Urinary bladder (tissue), 4 donors: ENCODE results near the gene CITED1. TPM values are rescaled to one million over a fixed set of nuclear protein-coding genes. Genes with fewer than 3 reads are reported as not detected.
A peak's percentile ranks its signal among the peaks of the same experiment; 100 is the strongest.

Experiments used
- DNase-seq: peaks from one replicate; pipeline ENCODE4 v3.0.0-alpha.2; 2015; ENCODE audit errors: extremely low spot score
- H3K27ac ChIP-seq: one replicate; pipeline ENCODE4 v1.5.1; 2013; ENCODE audit warnings: low read depth, mild to moderate bottlenecking, moderate library complexity
- H3K36me3 ChIP-seq: one replicate; pipeline ENCODE4 v1.6.1; 2013; ENCODE audit warnings: mild to moderate bottlenecking, moderate library complexity; ENCODE audit not compliant: insufficient read depth
- H3K4me1 ChIP-seq: one replicate; pipeline ENCODE4 v1.6.1; 2013; ENCODE audit warnings: mild to moderate bottlenecking, moderate library complexity; ENCODE audit not compliant: insufficient read depth
- H3K4me3 ChIP-seq: one replicate; pipeline ENCODE4 v1.5.1; 2013; ENCODE audit warnings: low read depth, low read length
- WGBS: extraction: QIAGEN DNeasy Blood & Tissue Kit; methylation state at CpG from one replicate; pipeline ENCODE4 v1.1.7; 2013; 5-methylcytosine and 5-hydroxymethylcytosine counted together
- polyA plus RNA-seq: library from polyadenylated mRNA; stranded (reverse); fragments of 200-250 nt; gene quantifications from one replicate; pipeline ENCODE4 v1.2.3, GENCODE V29; 2013
- total RNA-seq: library from RNA; depleted of rRNA; stranded (reverse); fragments of >200 nt; gene quantifications from one replicate; pipeline ENCODE4 v1.2.3, GENCODE V29; 2014
- donor health status: healthy with polysubstance abuse.
- donor health status: healthy.

The CITED1 gene
- total and polyA plus RNA-seq, 2 donors = 0.56 to 1.6 TPM

DNA sequence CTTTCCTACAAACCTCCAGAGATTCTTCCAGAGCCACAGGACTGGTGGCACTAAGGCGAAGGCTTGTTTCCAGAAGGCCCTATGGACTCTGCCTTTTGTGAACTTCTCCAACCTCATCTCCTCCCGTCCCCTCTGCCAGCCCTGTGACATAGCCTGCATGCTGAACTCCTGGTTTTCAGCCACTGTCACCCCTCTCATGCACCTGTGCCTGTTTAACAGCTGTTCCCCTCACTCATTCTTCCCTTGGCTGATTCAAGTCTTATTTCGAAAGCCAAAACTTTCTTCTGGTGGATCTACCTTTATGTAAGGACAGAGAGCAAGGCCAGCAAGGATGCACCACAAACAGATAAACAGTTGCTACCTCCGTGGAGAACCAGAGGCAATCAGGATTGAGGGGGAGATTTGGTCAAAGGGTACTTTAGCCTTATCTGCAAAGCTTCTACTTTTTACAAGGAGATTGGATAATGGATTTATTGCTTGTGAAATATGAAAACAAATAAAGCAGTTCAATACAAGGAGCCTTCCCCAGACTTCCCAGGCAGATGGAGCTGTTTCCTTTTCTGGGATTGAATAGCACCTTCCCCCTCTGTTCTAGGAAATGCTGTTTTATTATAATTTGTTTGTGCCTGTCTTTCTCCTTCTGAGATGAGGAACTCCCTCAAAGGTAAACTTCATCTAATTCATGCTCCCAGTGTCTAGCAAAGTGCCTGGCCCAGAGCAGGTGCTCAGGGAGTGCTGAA is 5.7 kb downstream of the CITED1 start:
- Histone ChIP-seq H3K4me1 (no peaks in the 10 kb centered on the region), H3K36me3 (no peaks in the 10 kb centered on the region), H3K27ac (no peak overlapping the region), H3K4me3 (no peak overlapping the region)
- DNase-seq = no peak
- WGBS = 82% methylated on average over 4 of the region's 4 CpGs

DNA sequence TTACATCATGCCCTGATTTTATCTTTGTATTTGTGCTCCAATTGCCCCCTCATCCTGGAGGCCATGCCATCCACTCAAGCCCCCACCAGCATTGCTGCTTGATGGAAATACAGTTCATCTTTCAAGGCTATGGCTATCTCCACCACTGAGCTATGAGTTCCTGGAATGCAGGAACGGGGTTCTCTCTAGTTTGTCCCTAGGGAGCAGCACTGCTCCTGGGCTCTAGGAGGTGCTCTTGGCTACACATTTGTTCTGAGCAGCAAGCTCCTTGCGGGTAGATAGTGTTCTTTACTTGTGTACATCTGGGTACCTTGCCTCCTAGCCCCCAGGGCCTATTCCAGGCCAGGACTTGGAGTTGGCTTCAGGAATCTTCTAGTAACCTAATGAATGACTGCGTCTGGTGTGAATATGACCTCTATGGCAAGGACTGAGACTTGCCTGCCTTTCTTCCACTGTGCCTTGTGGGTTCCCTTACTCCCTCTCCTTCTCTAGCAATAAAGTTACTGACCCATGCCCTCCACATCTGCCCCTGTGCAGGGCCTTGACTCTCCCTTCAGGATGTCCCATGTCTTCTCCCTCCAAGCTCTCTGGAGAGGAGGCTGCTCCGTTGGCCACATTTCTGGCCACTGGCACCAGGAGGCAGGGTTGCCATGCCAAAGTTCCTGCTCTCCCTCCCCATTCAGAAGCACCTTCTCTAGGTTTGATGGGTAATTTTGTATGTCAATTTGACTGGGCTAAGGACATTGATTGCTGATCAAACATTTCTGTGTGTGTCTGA is 7.6 kb downstream of the CITED1 start:
- WGBS = 44% methylated on average over 4 of the region's 4 CpGs

DNA sequence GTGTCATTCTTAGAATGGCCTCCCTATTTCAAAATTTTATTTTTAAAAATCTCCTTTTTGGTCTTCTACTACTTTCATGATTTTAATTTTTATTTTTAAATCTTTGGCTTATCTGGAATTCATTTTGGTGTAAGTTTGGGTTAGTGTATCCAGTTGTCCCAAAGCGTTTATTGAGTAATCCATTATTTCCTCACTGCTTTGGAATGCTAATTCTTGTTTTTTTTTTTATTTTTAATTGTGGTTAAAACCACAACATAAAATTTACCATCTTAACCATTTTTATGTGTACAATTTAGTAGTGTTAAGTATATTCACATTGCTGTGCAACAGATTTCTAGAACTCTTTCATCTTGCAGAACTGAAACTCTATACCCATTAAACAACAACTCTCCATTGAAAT is 8.7 kb downstream of the CITED1 start:
- Histone ChIP-seq H3K4me1 (no peaks in the 10 kb centered on the region), H3K4me3 (no peak overlapping the region), H3K36me3 (no peaks in the 10 kb centered on the region), H3K27ac (no peak overlapping the region)
- no peak for DNase-seq
- WGBS = 72% methylated on average over 1 of the region's 1 CpG

More for the DNA sequence above, 7.6 kb downstream of the CITED1 start:
- no peak for DNase-seq
- Histone ChIP-seq H3K4me1 (no peaks in the 10 kb centered on the region), H3K4me3 (no peak overlapping the region), H3K27ac (no peak overlapping the region), H3K36me3 (no peaks in the 10 kb centered on the region)

DNA sequence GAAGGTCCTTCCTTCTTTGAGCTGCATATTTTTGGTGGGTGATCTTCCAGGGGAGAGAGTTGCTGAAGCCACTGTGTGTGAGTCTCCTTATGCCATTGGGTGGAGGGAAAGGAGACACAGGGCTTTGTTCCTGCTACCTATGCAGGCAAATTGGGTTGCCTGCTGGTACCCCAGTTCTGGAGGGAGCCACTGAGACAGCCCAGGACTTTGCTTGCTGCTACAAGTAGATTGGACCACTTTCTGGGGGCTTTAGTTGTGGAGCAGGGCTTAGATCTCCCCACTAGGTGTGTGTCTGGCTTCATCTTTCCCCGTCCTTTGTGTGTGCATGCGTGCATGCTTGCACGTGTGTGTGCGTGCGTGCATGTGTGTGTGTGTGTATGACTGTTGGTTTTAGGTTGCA is 10.0 kb downstream of the CITED1 start:
- H3K4me1 ChIP-seq = no peaks in the 10 kb centered on the region
- no peak for DNase-seq
- no peak overlapping the region for H3K27ac ChIP-seq
- H3K36me3 ChIP-seq = no peaks in the 10 kb centered on the region
- H3K4me3 ChIP-seq = no peak overlapping the region
- WGBS = 86% methylated on average over 5 of the region's 5 CpGs

DNA sequence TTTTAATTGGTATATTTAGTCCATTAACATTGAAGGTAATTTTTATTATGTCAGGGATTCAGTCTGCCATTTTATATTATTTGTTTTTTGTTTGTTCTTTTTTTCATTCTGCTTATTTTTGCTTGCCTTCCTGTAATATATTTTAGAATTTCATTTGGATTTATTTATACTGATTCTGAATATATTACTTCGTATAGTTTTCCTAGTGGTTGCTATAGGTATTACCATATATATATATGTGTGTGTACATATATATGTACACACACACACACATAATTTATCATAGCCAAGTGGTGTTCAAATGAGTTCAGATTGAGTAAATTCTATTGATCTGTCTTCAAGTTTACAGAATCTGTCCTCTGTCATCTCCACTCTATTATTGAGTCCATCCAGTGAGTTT is 11.2 kb downstream of the CITED1 start:
- 45% methylated on average over 1 of the region's 1 CpG for WGBS
- Histone ChIP-seq H3K4me1 (no peaks in the 10 kb centered on the region), H3K36me3 (no peaks in the 10 kb centered on the region), H3K27ac (no peak overlapping the region), H3K4me3 (no peak overlapping the region)
- DNase-seq = no peak

DNA sequence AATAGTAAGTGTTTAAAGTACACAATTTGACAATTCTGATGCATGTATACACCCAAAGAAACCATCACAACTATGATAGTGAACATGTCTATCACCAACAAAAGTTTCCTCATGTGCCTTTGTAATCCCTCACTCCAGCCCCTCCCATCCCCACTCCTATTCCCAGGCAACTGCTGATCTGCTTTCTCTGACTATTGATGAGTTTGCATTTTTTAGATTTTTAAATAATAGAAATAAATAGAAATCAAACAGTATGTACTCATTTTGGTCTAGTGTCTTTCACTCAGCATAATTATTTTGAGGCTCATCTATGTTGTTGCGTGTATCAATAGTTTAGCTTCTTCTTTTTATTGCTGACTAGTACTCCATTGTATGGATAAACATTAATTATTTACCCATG is 23.4 kb downstream of the CITED1 start:
- no peak for DNase-seq
- Histone ChIP-seq H3K36me3 (no peaks in the 10 kb centered on the region), H3K4me1 (no peaks in the 10 kb centered on the region), H3K27ac (no peak overlapping the region), H3K4me3 (no peak overlapping the region)
- WGBS = 93% methylated on average over 1 of the region's 1 CpG

DNA sequence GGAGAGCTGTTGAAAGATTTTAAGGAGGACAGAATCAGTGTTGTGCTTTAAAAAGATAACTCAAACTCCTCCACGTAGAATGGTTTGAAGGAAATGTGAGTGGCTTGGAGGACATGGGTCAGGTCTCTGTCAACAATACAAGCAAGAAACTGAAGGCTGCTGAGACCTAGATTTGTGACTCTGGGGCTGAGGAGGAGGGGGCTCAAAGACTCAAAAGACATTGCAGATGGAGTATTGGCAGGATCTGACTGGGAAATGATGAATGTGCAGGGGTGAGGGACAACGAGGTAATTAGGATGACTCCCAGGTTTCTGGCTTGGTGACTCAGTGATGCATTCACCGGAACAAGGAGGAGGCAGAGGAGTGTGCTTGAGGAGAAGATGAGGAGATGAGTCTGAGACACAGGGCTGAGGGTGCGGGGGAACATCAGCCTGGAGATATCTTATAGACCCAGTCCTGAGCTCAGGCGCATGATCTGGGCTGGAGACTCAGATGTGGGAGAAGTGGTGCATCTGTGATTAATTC is 25.3 kb downstream of the CITED1 start:
- 67% methylated on average over 5 of the region's 5 CpGs for WGBS
- Histone ChIP-seq H3K4me1 (no peaks in the 10 kb centered on the region), H3K36me3 (no peaks in the 10 kb centered on the region), H3K27ac (no peak overlapping the region), H3K4me3 (no peak overlapping the region)
- no peak for DNase-seq

DNA sequence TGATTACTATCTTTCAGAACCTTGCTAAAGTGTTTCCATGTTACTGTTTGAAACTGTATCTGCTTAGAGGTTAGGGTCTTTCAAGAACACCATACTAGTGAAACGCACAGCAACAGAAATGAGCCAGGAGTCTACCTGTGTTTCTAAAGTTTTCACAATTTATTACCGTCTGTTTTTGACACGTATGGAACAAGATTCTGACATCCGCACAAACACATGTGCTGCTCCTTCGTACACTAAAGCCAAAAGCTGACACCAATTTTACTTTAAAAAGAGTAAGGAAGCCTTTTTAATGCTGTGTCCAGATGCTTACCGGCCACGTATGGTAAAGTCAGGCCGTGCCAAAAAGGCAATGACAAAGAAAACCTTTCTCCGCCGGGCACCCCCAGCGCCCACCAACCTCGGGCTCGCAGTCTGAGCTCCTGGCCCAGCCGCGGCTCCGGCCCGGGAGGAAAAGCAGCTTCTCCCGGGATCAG is 29.2 kb downstream of the CITED1 start:
- 0% methylated on average over 18 of the region's 18 CpGs for WGBS
- Histone ChIP-seq H3K4me3 (peak overlapping the region; percentile 64), H3K36me3 (peaks cover 5% of the 10 kb centered on the region), H3K27ac (peak overlapping the region; percentile 83), H3K4me1 (no peaks in the 10 kb centered on the region)
- no peak for DNase-seq

DNA sequence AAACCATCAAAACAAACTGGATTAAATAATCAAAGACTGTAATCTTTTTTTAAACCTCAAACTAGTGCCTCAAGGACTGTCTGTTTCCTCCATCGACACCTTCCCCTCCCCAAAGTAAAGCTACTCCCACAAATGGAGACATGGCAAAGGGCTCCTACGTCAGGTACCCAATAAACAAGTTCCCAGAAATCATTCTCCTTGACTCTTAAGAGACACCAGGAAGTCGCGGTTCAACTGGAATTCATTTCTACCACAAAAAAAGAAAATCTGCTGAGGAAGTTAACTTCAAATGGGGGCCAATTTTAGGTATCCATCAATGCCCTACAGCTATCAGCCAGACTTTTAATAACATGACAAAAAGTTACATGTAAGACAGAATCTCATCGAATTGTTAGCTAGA is 31.2 kb downstream of the CITED1 start:
- no peak overlapping the region for H3K4me3 ChIP-seq
- WGBS = 76% methylated on average over 5 of the region's 5 CpGs
- peaks cover 5% of the 10 kb centered on the region for H3K36me3 ChIP-seq
- no peak for DNase-seq
- no peaks in the 10 kb centered on the region for H3K4me1 ChIP-seq
- H3K27ac ChIP-seq = no peak overlapping the region

DNA sequence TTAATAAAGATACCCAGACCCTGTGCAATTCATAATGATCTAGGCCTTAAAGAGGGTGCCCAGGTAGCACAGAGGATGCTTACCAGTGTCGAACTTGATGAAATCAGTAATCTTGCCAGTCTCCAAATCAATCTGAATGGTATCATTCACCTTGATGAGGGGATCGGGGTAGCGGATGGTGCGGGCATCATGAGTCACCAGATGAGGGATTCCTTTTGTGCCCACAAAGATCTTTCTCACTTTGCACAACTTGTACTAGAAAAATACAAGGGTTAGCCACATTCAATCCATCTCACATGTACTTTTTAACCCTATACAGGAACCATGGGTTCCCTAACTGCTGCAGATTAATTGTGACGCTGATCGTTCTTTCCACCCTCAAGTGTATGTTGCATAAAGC is 32.0 kb downstream of the CITED1 start:
- H3K36me3 ChIP-seq = peaks cover 5% of the 10 kb centered on the region
- WGBS = 83% methylated on average over 6 of the region's 6 CpGs

DNA sequence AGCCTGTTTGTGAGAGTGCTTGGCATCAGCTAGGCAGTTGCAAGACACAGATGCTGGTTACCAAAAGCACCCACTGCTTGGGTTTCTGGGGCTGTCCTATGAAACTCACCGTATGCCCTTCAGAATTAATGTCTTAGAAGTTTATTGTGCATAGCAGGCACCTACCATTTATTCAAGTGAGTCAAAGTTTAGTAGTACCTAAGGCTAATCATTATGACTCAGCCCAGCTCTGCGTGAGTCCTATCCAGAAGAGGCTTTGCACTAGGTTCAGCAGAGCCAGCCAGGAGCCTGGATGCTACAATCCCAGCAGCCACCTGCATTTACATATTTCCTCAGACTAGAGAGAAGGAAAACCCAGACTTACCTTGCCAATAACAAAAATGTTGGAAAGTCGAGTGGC is 32.8 kb downstream of the CITED1 start:
- WGBS = 67% methylated on average over 3 of the region's 3 CpGs
- Histone ChIP-seq H3K36me3 (peaks cover 7% of the 10 kb centered on the region), H3K4me3 (no peak overlapping the region), H3K4me1 (no peaks in the 10 kb centered on the region), H3K27ac (no peak overlapping the region)
- no peak for DNase-seq

More for the DNA sequence above, 32.0 kb downstream of the CITED1 start:
- Histone ChIP-seq H3K4me1 (no peaks in the 10 kb centered on the region), H3K27ac (no peak overlapping the region), H3K4me3 (no peak overlapping the region)
- no peak for DNase-seq

DNA sequence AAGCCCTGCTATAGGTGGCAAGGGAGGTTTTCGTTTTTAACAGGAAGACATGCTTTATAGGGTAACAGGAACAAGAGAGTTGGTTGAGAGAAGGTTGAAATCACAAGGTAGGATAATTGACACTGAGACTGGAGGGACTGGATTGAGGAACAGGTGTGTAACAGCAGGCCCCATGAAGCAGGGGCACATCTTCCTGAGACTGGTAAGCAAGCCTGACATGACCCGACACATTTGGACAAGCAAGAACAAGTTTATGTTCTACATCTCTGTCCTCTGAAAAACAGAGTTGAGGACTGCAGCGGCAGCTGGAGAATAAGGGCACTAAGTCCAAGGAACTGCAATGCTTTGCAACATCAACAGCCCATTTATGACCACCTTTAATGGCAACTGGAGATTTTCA is 33.9 kb downstream of the CITED1 start:
- Histone ChIP-seq H3K27ac (no peak overlapping the region), H3K4me1 (no peaks in the 10 kb centered on the region), H3K36me3 (peaks cover 7% of the 10 kb centered on the region), H3K4me3 (no peak overlapping the region)
- 73% methylated on average over 3 of the region's 3 CpGs for WGBS
- DNase-seq = no peak

DNA sequence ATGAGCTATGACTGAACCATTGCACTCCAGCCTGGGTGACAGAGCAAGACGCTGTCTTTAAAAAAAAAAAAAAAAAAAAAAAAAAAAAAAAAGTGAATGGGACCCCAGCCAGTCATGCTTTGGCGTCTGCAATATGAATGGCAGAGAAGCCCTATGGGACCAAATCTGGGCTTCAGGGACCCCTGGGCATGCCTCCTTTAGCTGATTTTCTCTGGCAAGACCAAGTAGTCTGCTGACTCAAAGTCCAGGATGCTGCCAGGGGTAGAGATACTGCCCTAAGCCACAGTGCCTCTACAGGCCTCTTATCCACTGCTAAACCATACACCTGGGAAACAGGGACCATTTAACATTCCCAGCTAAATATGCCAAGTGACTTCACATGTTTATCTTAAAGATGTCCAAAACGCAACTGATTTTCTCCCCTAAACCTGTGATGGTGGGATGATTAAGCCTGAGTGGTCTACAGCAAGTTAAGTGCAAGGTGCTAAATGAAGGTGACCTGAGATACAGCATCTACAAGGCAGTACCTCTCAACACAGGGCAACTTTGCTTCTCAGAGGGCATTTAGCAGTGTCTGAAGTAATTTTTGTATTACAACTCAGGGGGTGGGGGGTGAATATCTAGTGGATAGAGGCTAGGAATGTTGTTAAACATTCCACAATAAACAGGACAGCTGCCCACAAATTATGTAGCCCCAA is 34.5 kb downstream of the CITED1 start:
- no peak for DNase-seq
- no peaks in the 10 kb centered on the region for H3K4me1 ChIP-seq
- H3K36me3 ChIP-seq = peaks cover 7% of the 10 kb centered on the region
- WGBS = 37% methylated on average over 3 of the region's 3 CpGs
- no peak overlapping the region for H3K4me3 ChIP-seq
- H3K27ac ChIP-seq = no peak overlapping the region
